ENCODE measurements around the gene GLRX5.

DNA sequence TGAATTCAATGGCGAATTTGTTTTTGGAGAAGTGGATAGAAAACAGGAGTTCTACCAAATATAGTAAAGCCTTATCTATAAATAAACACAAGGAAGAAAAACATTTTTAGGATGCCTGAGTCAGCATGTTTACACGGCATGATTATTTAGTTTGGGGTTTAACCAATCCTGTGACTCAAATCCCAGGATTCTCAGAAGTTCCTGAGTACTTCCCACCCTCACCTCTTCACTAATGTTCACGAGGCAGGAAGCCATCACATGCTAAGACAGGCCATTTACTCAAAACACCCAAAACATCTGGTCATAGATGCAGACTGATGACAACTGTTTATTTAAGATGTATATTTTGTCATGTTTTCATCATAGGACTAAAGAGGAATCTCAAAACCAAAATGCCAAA, 3.4 kb upstream of the GLRX5 start:
- TF ChIP-seq CTCF (IDR thresholded peaks at IDR 0.05; ENCODE audit: low read depth, low read length) (no peak), POLR2A (IDR thresholded peaks at IDR 0.05; ENCODE audit: extremely low read depth, insufficient read length) (no peak)
- TF ChIP-seq, protein P1, sequence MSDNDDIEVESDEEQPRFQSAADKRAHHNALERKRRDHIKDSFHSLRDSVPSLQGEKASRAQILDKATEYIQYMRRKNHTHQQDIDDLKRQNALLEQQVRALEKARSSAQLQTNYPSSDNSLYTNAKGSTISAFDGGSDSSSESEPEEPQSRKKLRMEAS (IDR thresholded peaks at IDR 0.05; ENCODE audit: low read depth, low read length), result no peak

All from NB4 (cell line).